IMR-90 (cell line): ENCODE measurements around the gene LPO. TPM values are rescaled to one million over a fixed set of nuclear protein-coding genes. Genes with fewer than 3 reads are reported as not detected.

Experiments used
- ATAC-seq: fragments of 200-7000 bp; cut with Tn5 transposase; 2 replicates; pipeline ENCODE4 v1.9.1; 2020; ENCODE audit warnings: low read depth, mild to moderate bottlenecking, moderate library complexity
- BruUV-seq: library from RNA; stranded (reverse); fragments of 400-500 nt; replicated peaks from 2 replicates; lab custom pipeline; 2021; lab: Mats Ljungman, UMichigan
- CTCF ChIA-PET: fragments of 300-600 bp; formaldehyde crosslinking; extraction: SDS; loops from one replicate; lab custom pipeline; 2021; ENCODE audit warnings: antibody characterized with exemption; lab: Yijun Ruan, JAX
- POLR2A ChIA-PET: fragments of 300-600 bp; sonication (Branson Sonifier 250); formaldehyde crosslinking; loops from one replicate; lab custom pipeline; 2022; ENCODE audit warnings: antibody characterized with exemption; ENCODE audit not compliant: unreplicated experiment; lab: Charles Lee
- DNase-seq: peaks from one replicate; pipeline ENCODE4 v3.0.0; 2013
- H2AFZ ChIP-seq: replicated peaks from 2 replicates; pipeline ENCODE3; 2013; ENCODE audit warnings: low read length, mild to moderate bottlenecking; ENCODE audit not compliant: poor library complexity
- H2AK5ac ChIP-seq: 2 replicates; pipeline ENCODE4 v1.6.1; 2013; ENCODE audit warnings: low read depth, low read length, inconsistent platforms
- H2AK9ac ChIP-seq: replicated peaks from 2 replicates; pipeline ENCODE3; 2013; ENCODE audit warnings: mild to moderate bottlenecking, low read depth, low read length, moderate library complexity; ENCODE audit not compliant: poor library complexity
- H2BK120ac ChIP-seq: 2 replicates; pipeline ENCODE4 v1.6.1; 2013; ENCODE audit warnings: low read depth, low read length, inconsistent platforms
- H2BK15ac ChIP-seq: 3 replicates; pipeline ENCODE4 v1.6.1; 2013; ENCODE audit warnings: low read depth, low read length, inconsistent platforms
- H2BK20ac ChIP-seq: 2 replicates; pipeline ENCODE4 v1.6.1; 2013; ENCODE audit warnings: low read depth, mild to moderate bottlenecking, inconsistent platforms, low read length, moderate library complexity
- H2BK5ac ChIP-seq: 2 replicates; pipeline ENCODE4 v1.6.1; 2013; ENCODE audit warnings: mild to moderate bottlenecking, low read depth, low read length, inconsistent platforms; ENCODE audit not compliant: poor library complexity, severe bottlenecking
- H3K14ac ChIP-seq: replicated peaks from 2 replicates; pipeline ENCODE4 v1.6.1; 2013; ENCODE audit warnings: low read depth, low read length, inconsistent platforms
- H3K18ac ChIP-seq: 2 replicates; pipeline ENCODE4 v1.6.1; 2013; ENCODE audit warnings: low read depth, low read length, control low read depth
- H3K23ac ChIP-seq: 2 replicates; pipeline ENCODE4 v1.6.1; 2013; ENCODE audit warnings: low read depth, low read length, inconsistent platforms
- H3K27ac ChIP-seq: 2 replicates; pipeline ENCODE4 v1.5.1; 2013; ENCODE audit warnings: mild to moderate bottlenecking, control low read depth, low read length; ENCODE audit not compliant: insufficient read depth
- H3K27me3 ChIP-seq: 2 replicates; pipeline ENCODE4 v1.6.1; 2013; ENCODE audit warnings: low read length; ENCODE audit not compliant: control insufficient read depth, insufficient read depth
- H3K36me3 ChIP-seq: 2 replicates; pipeline ENCODE4 v1.6.1; 2013; ENCODE audit warnings: low read length, mixed read lengths; ENCODE audit not compliant: control insufficient read depth, insufficient read depth
- H3K4ac ChIP-seq: 2 replicates; pipeline ENCODE4 v1.6.1; 2013; ENCODE audit warnings: low read depth, low read length, inconsistent platforms
- H3K4me1 ChIP-seq: 2 replicates; pipeline ENCODE4 v1.6.1; 2013; ENCODE audit warnings: low read length, mixed read lengths; ENCODE audit not compliant: control insufficient read depth, insufficient read depth
- H3K4me2 ChIP-seq: 2 replicates; pipeline ENCODE4 v1.6.1; 2013; ENCODE audit warnings: low read depth, mild to moderate bottlenecking, control low read depth, low read length, moderate library complexity
- H3K4me3 ChIP-seq: 2 replicates; pipeline ENCODE4 v1.5.1; 2013; ENCODE audit warnings: low read depth, mild to moderate bottlenecking, control low read depth, low read length, moderate library complexity; ENCODE audit not compliant: insufficient read depth
- H3K56ac ChIP-seq: 2 replicates; pipeline ENCODE4 v1.6.1; 2013; ENCODE audit warnings: low read length, inconsistent platforms; ENCODE audit not compliant: insufficient read depth; ENCODE audit errors: extremely low read depth
- H3K79me1 ChIP-seq, 2 experiments: 2 replicates each; pipeline ENCODE4 v1.6.1; 2013; ENCODE audit warnings: low read length in 2 of 2, inconsistent platforms in 1 of 2, low read depth in 1 of 2
- H3K9ac ChIP-seq: 2 replicates; pipeline ENCODE4 v1.6.1; 2013; ENCODE audit warnings: low read depth, low read length, control low read depth
- H3K9me1 ChIP-seq: 2 replicates; pipeline ENCODE4 v1.6.1; 2013; ENCODE audit warnings: low read length, inconsistent platforms; ENCODE audit not compliant: insufficient read depth
- H3K9me3 ChIP-seq: 2 replicates; pipeline ENCODE4 v1.6.1; 2013; ENCODE audit warnings: low read length; ENCODE audit not compliant: control insufficient read depth, insufficient read depth
- H4K20me1 ChIP-seq: 2 replicates; pipeline ENCODE4 v1.6.1; 2013; ENCODE audit warnings: low read length, inconsistent platforms; ENCODE audit not compliant: insufficient read depth
- H4K5ac ChIP-seq: 2 replicates; pipeline ENCODE4 v1.6.1; 2013; ENCODE audit warnings: mild to moderate bottlenecking, low read depth, low read length, control low read depth
- H4K8ac ChIP-seq, 2 experiments: 2 replicates each; pipeline ENCODE4 v1.6.1; 2013; ENCODE audit warnings: low read depth in 2 of 2, low read length in 2 of 2, control low read depth in 1 of 2, inconsistent platforms in 1 of 2
- H4K91ac ChIP-seq: 2 replicates; pipeline ENCODE4 v1.6.1; 2013; ENCODE audit warnings: low read depth, low read length, inconsistent platforms; ENCODE audit not compliant: insufficient read depth
- BHLHE40 ChIP-seq: fragments of 150-350 bp; IDR thresholded peaks from 2 replicates; pipeline ENCODE4 v1.6.1; 2016; ENCODE audit warnings: mild to moderate bottlenecking, low read depth, low read length
- MXI1 ChIP-seq: IDR thresholded peaks from 2 replicates; pipeline ENCODE4 v1.6.1; 2012; ENCODE audit warnings: low read depth, mild to moderate bottlenecking, low read length, moderate library complexity, borderline replicate concordance
- POLR2A ChIP-seq: IDR thresholded peaks from 2 replicates; pipeline ENCODE4 v1.6.1; 2012; ENCODE audit warnings: mild to moderate bottlenecking, low read depth, low read length
- RAD21 ChIP-seq: IDR thresholded peaks from 2 replicates; pipeline ENCODE4 v1.6.1; 2012; ENCODE audit warnings: low read length, improper control_type of control experiment
- SMC3 ChIP-seq: fragments of 150-350 bp; IDR thresholded peaks from 2 replicates; pipeline ENCODE4 v1.6.1; 2016; ENCODE audit warnings: low read depth, mild to moderate bottlenecking, antibody characterized with exemption, low read length, moderate library complexity
- WGBS, 2 experiments: methylation state at CpG; one replicate each; pipeline versions ENCODE4 v1.1.5 to v1.1.7; 2013; ENCODE audit warnings: missing lambda C conversion rate in 2 of 2; ENCODE audit not compliant: insufficient read length in 1 of 2; ENCODE audit errors: extremely low coverage in 2 of 2; 5-methylcytosine and 5-hydroxymethylcytosine counted together
- dilution Hi-C: fragments of 300-500 bp; cut with HindIII; formaldehyde crosslinking; loops from one replicate; pipeline ENCODE4 v1.14.3; 2018; ENCODE audit warnings: low sequenced_read_pairs; ENCODE audit not compliant: unreplicated experiment
- in situ Hi-C: fragments of 300-500 bp; cut with MboI; formaldehyde crosslinking; loops from 3 replicates; pipeline ENCODE4 v1.14.3; 2019; ENCODE audit warnings: low sequenced_read_pairs, inconsistent platforms, mixed read lengths
- intact Hi-C: fragments of 100-400 bp; cut with micrococcal nuclease; formaldehyde crosslinking; loops from 2 replicates; pipeline ENCODE4 v1.10.0; 2022
- polyA plus RNA-seq, 3 experiments: library from polyadenylated mRNA; depleted of rRNA; stranded (reverse); fragments of >200 nt; gene quantifications; 2 replicates each; pipeline ENCODE4 v1.2.3, GENCODE V29; 2012; ENCODE audit warnings: low replicate concordance in 1 of 3
- total RNA-seq: library from RNA; depleted of rRNA; stranded (reverse); fragments of >200 nt; gene quantifications from 2 replicates; pipeline ENCODE4 v1.2.3, GENCODE V29; 2012
- TF ChIP-seq, protein P1 (sequence below): fragments of 150-350 bp; IDR thresholded peaks from 2 replicates; pipeline ENCODE4 v1.6.1; 2016; ENCODE audit warnings: low read depth, mild to moderate bottlenecking, low read length, moderate library complexity, borderline replicate concordance

LPO gene
- total and polyA plus RNA-seq, 2 of the 4 experiments (the other 2 are of a cell fraction) = not detected

GRCh38 chr17:58277802-58278595, 39.6 kb downstream of the LPO start:
- no peak overlapping the region for H3K4ac ChIP-seq
- no peak overlapping the region for H3K27ac ChIP-seq
- H3K14ac ChIP-seq = no peak overlapping the region
- in situ Hi-C loops = no loop called here
- no peak overlapping the region for H2BK20ac ChIP-seq
- POLR2A ChIA-PET = no interaction called here
- H3K4me3 ChIP-seq = no peak overlapping the region
- no peak overlapping the region for H3K18ac ChIP-seq
- CTCF ChIA-PET = no interaction called here
- no peak overlapping the region for H4K8ac ChIP-seq
- WGBS, 2 experiments = 93% methylated on average over 19 of the region's 36 CpGs; no CpG with 5 or more reads in 1 of the 2 experiments
- ATAC-seq (no peak), DNase-seq (no peak)
- peaks cover 15% of the 10 kb centered on the region; the same call in 1 of the 2 replicates for H3K27me3 ChIP-seq
- H3K9ac ChIP-seq = no peak overlapping the region
- H4K5ac ChIP-seq = no peak overlapping the region
- no peak overlapping the region for H3K56ac ChIP-seq
- H3K79me1 ChIP-seq = no peaks in the 10 kb centered on the region
- no peak overlapping the region for H2AK9ac ChIP-seq
- H3K4me2 ChIP-seq = no peak overlapping the region
- no peak overlapping the region for H2BK5ac ChIP-seq
- no peaks in the 10 kb centered on the region for H3K9me1 ChIP-seq
- H4K91ac ChIP-seq = no peak overlapping the region
- H3K36me3 ChIP-seq = no peaks in the 10 kb centered on the region
- H3K4me1 ChIP-seq = no peaks in the 10 kb centered on the region
- H2AFZ ChIP-seq = peak overlapping the region; percentile 43
- no peaks in the 10 kb centered on the region for H4K20me1 ChIP-seq
- no TSS peak for BruUV-seq
- no peak overlapping the region for H3K23ac ChIP-seq
- dilution Hi-C loops = no loop called here
- H2BK120ac ChIP-seq = no peak overlapping the region
- no peak overlapping the region for H2BK15ac ChIP-seq
- no peak overlapping the region for H2AK5ac ChIP-seq
- H3K9me3 ChIP-seq = no peaks in the 10 kb centered on the region
- intact Hi-C loops = no loop called here
- TF ChIP-seq, protein P1, sequence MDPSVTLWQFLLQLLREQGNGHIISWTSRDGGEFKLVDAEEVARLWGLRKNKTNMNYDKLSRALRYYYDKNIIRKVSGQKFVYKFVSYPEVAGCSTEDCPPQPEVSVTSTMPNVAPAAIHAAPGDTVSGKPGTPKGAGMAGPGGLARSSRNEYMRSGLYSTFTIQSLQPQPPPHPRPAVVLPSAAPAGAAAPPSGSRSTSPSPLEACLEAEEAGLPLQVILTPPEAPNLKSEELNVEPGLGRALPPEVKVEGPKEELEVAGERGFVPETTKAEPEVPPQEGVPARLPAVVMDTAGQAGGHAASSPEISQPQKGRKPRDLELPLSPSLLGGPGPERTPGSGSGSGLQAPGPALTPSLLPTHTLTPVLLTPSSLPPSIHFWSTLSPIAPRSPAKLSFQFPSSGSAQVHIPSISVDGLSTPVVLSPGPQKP = no peak
- TF ChIP-seq RAD21 (no peak), MXI1 (no peak), POLR2A (no peak), SMC3 (no peak), BHLHE40 (no peak)
